Prostate gland (tissue), 2 donors: ENCODE results near the gene SEPTIN14.

ENCODE experiments used
- POLR2A ChIP-seq: fragments of 450-650 bp; IDR thresholded peaks from one replicate; pipeline ENCODE4 v1.6.1; 2016; ENCODE audit warnings: antibody characterized with exemption, mild to moderate bottlenecking
- POLR2AphosphoS5 ChIP-seq: sonication (generic); formaldehyde crosslinking; IDR thresholded peaks from one replicate; pipeline ENCODE4 v1.6.1; 2017; ENCODE audit warnings: antibody characterized with exemption
- TF ChIP-seq, protein P1 (sequence below), 4 experiments: fragments of 200-600 bp in 2 of 4; fragments of 450-650 bp in 2 of 4; sonication (generic) in 2 of 4; IDR thresholded peaks; 1 replicate in 3 of 4; 2 replicates in 1 of 4; pipeline ENCODE4 v1.5.1; 2016 to 2019; ENCODE audit warnings: antibody characterized with exemption in 4 of 4, mild to moderate bottlenecking in 2 of 4, moderate library complexity in 2 of 4

DNA sequence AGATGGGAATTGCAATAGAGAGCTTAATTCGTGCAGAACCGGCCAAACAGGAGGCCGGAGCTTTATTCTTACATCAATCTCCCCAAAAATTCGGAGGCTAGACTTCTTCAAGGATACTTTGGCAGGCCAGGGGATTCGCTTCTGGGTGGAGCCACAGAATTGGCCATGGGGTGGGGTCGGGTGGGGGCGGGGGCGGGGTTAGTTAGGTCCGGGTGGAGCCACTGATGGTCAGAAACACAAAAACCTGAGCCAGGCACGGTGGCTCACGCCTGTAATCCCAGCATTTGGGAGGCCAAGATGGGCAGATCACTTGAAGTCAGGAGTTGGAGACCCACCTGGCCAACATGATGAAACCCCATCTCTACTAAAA, 87.5 kb downstream of the SEPTIN14 start:
- TF ChIP-seq, protein P1, sequence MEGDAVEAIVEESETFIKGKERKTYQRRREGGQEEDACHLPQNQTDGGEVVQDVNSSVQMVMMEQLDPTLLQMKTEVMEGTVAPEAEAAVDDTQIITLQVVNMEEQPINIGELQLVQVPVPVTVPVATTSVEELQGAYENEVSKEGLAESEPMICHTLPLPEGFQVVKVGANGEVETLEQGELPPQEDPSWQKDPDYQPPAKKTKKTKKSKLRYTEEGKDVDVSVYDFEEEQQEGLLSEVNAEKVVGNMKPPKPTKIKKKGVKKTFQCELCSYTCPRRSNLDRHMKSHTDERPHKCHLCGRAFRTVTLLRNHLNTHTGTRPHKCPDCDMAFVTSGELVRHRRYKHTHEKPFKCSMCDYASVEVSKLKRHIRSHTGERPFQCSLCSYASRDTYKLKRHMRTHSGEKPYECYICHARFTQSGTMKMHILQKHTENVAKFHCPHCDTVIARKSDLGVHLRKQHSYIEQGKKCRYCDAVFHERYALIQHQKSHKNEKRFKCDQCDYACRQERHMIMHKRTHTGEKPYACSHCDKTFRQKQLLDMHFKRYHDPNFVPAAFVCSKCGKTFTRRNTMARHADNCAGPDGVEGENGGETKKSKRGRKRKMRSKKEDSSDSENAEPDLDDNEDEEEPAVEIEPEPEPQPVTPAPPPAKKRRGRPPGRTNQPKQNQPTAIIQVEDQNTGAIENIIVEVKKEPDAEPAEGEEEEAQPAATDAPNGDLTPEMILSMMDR (IDR thresholded peaks at IDR 0.05): no peak
- TF ChIP-seq POLR2AphosphoS5: no peak
- TF ChIP-seq POLR2A: no peak
